ENCODE results near the gene MNX1.

GRCh38 chr7:156979007-156979606 is 31.4 kb downstream of the MNX1 start:
- no peak for TF ChIP-seq BHLHE40 (IDR thresholded peaks at IDR 0.05; ENCODE audit: low read depth, low read length)
- no peak for TF ChIP-seq CTCF (conservative IDR thresholded peaks at IDR 0.05; ENCODE audit: low read depth, low read length)
- TF ChIP-seq POLR2A (IDR thresholded peaks at IDR 0.05; ENCODE audit: low read depth, low read length), result no peak
- TF ChIP-seq MAFK (IDR thresholded peaks at IDR 0.05; ENCODE audit: low read depth, low read length), result no peak
- no peak for TF ChIP-seq RAD21 (IDR thresholded peaks at IDR 0.05; ENCODE audit: low read length)
- no peak for TF ChIP-seq RCOR1 (IDR thresholded peaks at IDR 0.05; ENCODE audit: insufficient replicate concordance, low read length)
- TF ChIP-seq USF2 (IDR thresholded peaks at IDR 0.05; ENCODE audit: low read depth, low read length), result no peak
- TF ChIP-seq RFX5 (IDR thresholded peaks at IDR 0.05; ENCODE audit: low read depth, low read length), result no peak

All from IMR-90 (cell line).